GM20431 (cell line): ENCODE results near the gene DLG1.

Experiments
- in situ Hi-C: fragments of 300-500 bp; cut with MseI, MboI; formaldehyde crosslinking; loops from one replicate; pipeline ENCODE4 v1.15.0; 2020; ENCODE audit warnings: low sequenced_read_pairs; ENCODE audit not compliant: unreplicated experiment

Gene DLG1

DNA sequence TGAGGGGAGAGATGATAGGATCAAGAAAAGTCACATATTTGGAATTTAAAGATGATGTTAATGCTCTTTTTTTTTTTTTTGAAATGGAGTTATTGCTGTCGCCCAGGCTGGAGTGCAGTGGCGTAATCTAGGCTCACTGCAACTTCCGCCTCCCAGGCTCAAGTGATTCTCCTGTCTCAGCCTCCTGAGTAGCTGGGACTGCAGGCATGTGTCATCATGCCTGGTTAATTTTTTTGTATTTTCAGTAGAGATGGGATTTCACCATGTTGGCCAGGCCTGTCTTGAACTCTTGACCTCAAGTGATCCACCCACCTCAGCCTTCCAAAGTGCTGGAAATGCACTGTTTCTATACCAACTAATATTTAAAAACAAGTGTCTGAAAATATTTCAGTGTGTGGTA, 104.7 kb downstream of the DLG1 start:
- in situ Hi-C loops = loop anchor here (25.0 kb wide), 2 partner anchors 181 to 356 kb away; no protein-coding TSS in a partner anchor

DNA sequence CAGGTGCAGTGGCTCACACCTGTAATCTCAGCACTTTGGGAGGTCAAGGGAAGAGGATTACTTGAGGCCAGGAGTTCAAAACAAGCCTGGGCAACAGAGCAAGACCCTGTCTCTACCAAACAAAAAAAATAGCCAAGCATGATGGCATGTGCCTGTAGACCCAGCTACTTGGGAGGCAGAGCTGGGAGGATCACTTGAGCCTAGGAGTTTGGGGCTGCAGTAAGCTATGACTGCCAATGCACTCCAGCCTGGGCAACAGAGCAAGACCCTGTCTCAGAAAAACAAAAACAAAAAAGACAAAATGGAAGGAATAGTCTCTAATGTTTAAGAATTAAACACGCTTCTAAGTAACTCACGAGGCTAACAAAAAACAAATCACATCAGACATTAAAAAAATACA, 106.5 kb downstream of the DLG1 start:
- in situ Hi-C loops = loop anchor here (25.0 kb wide), 2 partner anchors 180 to 355 kb away; no protein-coding TSS in a partner anchor

- in situ Hi-C loops = loop anchor here (25.0 kb wide), 2 partner anchors 177 to 352 kb away; no protein-coding TSS in a partner anchor
Observed at GRCh38 chr3:197189623-197190022, 108.8 kb downstream of the DLG1 start.

GRCh38 chr3:197188963-197189362, 109.4 kb downstream of the DLG1 start:
- in situ Hi-C loops = loop anchor here (25.0 kb wide), 2 partner anchors 177 to 352 kb away; no protein-coding TSS in a partner anchor

GRCh38 chr3:197186887-197187588, 111.4 kb downstream of the DLG1 start:
- in situ Hi-C loops = loop anchor here (25.0 kb wide), 2 partner anchors 175 to 350 kb away; no protein-coding TSS in a partner anchor

GRCh38 chr3:197183582-197183981, 114.8 kb downstream of the DLG1 start:
- in situ Hi-C loops = loop anchor here (25.0 kb wide), 2 partner anchors 171 to 346 kb away; no protein-coding TSS in a partner anchor

DNA sequence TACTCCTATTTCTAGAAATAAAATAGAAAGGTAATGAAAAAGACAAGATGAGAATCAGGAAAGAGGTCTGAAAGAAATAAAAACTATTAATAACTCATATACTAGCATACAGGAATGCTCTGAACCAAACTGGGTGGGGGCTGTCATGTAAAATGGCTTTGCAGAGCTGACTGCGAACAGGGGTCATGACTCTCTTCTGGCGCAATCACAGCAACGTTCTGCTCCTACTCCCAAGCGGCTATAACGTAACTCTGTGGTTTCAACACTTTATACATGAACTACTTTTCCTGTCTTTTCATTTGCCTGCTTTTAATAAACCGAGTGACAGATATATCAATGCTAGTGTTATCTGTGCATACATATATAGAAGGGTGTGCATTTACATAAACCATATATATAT, 116.7 kb downstream of the DLG1 start:
- in situ Hi-C loops = loop anchor here (25.0 kb wide), 2 partner anchors 169 to 344 kb away; no protein-coding TSS in a partner anchor

DNA sequence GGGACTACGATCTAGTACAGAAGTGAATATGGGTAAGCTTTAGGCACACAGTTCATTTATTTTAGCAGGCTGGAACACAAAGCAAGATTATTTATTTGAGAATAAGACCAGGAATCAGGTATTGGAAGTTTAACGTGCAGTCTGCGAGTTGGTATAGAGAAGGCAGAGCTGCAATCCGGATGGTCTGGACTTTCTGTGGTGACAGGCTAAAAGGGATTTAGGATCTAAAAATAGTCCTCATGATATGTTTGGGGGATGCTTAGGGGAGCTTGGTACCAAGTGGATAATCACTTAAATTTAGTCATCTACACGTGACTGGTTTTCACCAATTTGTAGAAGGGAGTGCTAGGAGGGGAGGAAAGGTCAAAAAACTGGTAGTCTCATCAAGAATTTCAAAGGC, 119.4 kb downstream of the DLG1 start:
- in situ Hi-C loops = loop anchor here (25.0 kb wide), 2 partner anchors 167 to 342 kb away; no protein-coding TSS in a partner anchor

- in situ Hi-C loops = loop anchor here (25.0 kb wide), 2 partner anchors 163 to 338 kb away; no protein-coding TSS in a partner anchor
Observed at GRCh38 chr3:197175503-197175902, 122.9 kb downstream of the DLG1 start.

GRCh38 chr3:197174927-197175326, 123.5 kb downstream of the DLG1 start:
- in situ Hi-C loops = loop anchor here (25.0 kb wide), 2 partner anchors 163 to 338 kb away; no protein-coding TSS in a partner anchor

GRCh38 chr3:197173620-197174019, 124.8 kb downstream of the DLG1 start:
- in situ Hi-C loops = no loop called here

GRCh38 chr3:197171481-197172067, 126.8 kb downstream of the DLG1 start:
- in situ Hi-C loops = no loop called here

GRCh38 chr3:197169028-197169427, 129.4 kb downstream of the DLG1 start:
- in situ Hi-C loops = no loop called here

DNA sequence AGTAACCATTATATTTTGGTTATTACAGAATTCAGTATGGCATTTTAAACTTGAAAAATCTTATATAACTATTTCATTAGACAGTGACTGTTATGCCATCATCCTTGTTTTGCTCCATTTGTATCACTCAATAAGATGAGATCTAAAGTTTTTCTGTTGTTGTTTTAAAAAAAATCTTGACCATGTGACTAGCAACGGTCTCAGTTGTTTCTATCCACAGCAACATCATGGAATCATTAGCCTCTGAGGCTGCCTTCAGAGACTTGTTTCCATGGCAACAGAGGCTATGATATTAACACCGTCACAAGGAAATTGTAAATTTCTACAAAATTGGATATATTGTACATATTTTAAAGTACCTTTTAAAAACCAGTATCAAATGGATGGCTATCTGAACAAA, 129.8 kb downstream of the DLG1 start:
- in situ Hi-C loops = no loop called here

DNA sequence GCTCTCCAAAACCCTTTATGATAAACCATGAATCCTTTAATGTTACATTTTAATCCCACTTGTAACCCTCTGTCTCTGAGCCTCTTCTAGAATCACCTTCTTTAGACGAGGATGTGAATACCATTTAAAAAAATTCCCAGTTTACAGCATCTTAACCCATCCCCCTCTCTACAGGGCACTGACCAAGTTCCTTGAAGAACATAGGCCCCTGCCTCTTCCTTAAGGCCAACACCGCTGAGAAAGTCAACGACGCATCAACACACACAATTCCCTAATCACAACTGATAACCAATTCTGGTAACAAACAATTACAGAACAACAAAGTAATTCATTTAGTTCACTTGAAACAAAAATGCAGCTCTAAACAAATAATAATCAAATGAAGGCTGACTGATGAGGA, 130.3 kb downstream of the DLG1 start:
- in situ Hi-C loops = no loop called here

GRCh38 chr3:197167549-197167948, 130.9 kb downstream of the DLG1 start:
- in situ Hi-C loops = no loop called here

- in situ Hi-C loops = no loop called here
Observed at GRCh38 chr3:197165890-197166289, 132.5 kb downstream of the DLG1 start.

DNA sequence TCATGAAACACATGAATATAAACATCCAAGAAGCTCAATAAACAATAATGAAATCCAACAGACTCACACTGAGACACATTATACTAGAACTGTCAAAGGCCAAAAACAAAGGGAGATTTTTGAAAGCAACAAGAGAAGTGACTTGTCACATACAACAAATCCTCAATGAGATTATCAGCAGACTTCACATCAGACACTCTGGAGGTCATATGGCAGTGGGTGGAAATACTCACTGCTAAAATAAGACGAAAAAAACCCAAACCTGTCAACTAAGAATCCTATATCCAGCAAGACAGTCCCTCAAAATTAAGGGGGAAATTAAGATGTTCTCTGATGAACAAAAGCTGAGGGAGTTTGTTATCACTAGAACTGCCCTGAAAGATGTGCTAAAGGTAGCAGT, 143.4 kb downstream of the DLG1 start:
- in situ Hi-C loops = no loop called here

DNA sequence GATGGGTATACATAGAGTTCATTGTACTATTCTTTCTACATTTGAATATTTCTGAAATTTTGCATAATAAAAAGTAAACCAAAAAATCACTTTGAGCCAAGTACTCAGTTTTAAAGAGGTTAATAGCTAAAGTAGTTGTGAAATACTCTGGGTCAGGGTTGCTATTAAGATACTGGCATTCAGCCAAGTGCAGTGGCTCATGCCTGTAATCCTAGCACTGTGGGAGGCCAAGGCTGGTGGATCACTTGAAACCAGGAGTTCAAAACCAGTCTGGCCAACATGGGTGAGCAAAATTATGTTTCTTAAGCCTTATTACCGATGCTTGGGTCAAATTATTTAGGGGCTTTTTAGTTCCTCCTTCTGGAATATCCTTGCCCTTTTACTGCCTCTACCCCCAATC, 146.8 kb downstream of the DLG1 start:
- in situ Hi-C loops = no loop called here

GRCh38 chr3:197149528-197149927, 148.9 kb downstream of the DLG1 start:
- in situ Hi-C loops = no loop called here

DNA sequence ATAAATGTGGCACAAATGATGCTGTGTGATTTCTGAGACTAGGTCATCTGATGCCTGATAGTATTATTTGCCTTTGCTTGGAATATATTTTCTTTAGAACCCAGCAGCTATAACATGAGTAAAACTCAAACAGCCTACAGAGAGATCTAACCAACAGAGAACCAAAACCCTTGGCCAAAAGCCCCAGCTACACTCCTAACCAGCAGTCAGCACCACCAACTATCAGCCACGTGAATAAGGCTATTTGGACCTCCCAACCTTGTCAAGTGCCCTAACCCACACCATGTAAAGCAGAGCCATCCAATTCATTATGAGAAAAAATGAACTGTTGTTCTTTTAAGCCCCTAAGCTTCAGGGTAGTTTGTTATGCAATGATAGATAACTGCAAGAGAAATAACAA, 154.2 kb downstream of the DLG1 start:
- in situ Hi-C loops = no loop called here
